ENCODE results near the gene RAP1GDS1. TPM values are rescaled to one million over a fixed set of nuclear protein-coding genes. Genes with fewer than 3 reads are reported as not detected.

The RAP1GDS1 gene
- total and polyA plus RNA-seq, 4 experiments from 2014 or later, result 36.7 to 48.3 (median 43.8) TPM

GRCh38 chr4:98262431-98262830, 1.2 kb downstream of the RAP1GDS1 start:
- Histone ChIP-seq H3K4me3 (ENCODE audit: low read length in 2 of 2) (peak overlapping the region in 1 of 2 donors; percentile 76), H3K36me3 (ENCODE audit: insufficient read depth, low read length) (no peaks in the 10 kb centered on the region), H3K27me3 (ENCODE audit: insufficient read depth, low read length) (no peaks in the 10 kb centered on the region), H3K9me3 (ENCODE audit: control insufficient read depth in 1 of 2, low read length in 2 of 2) (no peaks in the 10 kb centered on the region), H3K4me1 (ENCODE audit: insufficient read depth, low read length) (peaks cover 32% of the 10 kb centered on the region), H3K27ac (ENCODE audit: low read depth, low read length) (peak overlapping the region; percentile 66)
- CTCF ChIA-PET (ENCODE audit: partially characterized antibody), result interaction anchor here (1.0 to 2.9 kb wide), 5 partner anchors 10 to 732 kb away, joined by 3 to 17 read pairs (median 6); partner anchors contain the start of genes METAP1 and STPG2
- POLR2A ChIA-PET (ENCODE audit: partially characterized antibody), result interaction anchor here (0.7 to 5.3 kb wide), 8 partner anchors 8 to 1301 kb away, joined by 3 to 50 read pairs (median 14); partner anchors contain the start of genes EIF4E, STPG2 and TRMT10A
- peak in 3 of 5 donors; percentile 5 to 7 (median 6) for DNase-seq
- intact Hi-C loops (cut with micrococcal nuclease), result loop anchor here (5.0 to 10.0 kb wide), 3 partner anchors 1140 to 1552 kb away; partner anchors contain the start of genes DAPP1 and TRMT10A
- peaks cover 38 to 67% (median 53%) of the 10 kb centered on the region in 4 donors for H3K4me1 Mint-ChIP-seq
- peaks cover 5 to 12% of the 10 kb centered on the region in 2 donors for H3K36me3 Mint-ChIP-seq
- H3K9me3 Mint-ChIP-seq, result peaks cover 0 to 2% (median 0%) of the 10 kb centered on the region in 8 donors
- H3K27me3 Mint-ChIP-seq, result no peaks in the 10 kb centered on the region
- peak overlapping the region; percentile 80 to 98 (median 91) for H3K27ac Mint-ChIP-seq
- H3K4me3 Mint-ChIP-seq, result peak overlapping the region; percentile 89 to 98 (median 96)

GRCh38 chr4:98267498-98267897, 6.3 kb downstream of the RAP1GDS1 start:
- Mint-ChIP-seq H3K9me3 (peaks cover 0 to 3% (median 0%) of the 10 kb centered on the region in 8 donors), H3K4me3 (no peak overlapping the region), H3K27ac (peak overlapping the region in 1 of 7 donors; percentile 10), H3K36me3 (peaks cover 19 to 36% of the 10 kb centered on the region in 2 donors), H3K27me3 (no peaks in the 10 kb centered on the region), H3K4me1 (peaks cover 41 to 62% (median 45%) of the 10 kb centered on the region in 4 donors)
- Histone ChIP-seq H3K4me1 (ENCODE audit: insufficient read depth, low read length) (peaks cover 19% of the 10 kb centered on the region), H3K27ac (ENCODE audit: low read depth, low read length) (no peak overlapping the region), H3K27me3 (ENCODE audit: insufficient read depth, low read length) (no peaks in the 10 kb centered on the region), H3K36me3 (ENCODE audit: insufficient read depth, low read length) (no peaks in the 10 kb centered on the region), H3K4me3 (ENCODE audit: low read length in 2 of 2) (no peak overlapping the region), H3K9me3 (ENCODE audit: control insufficient read depth in 1 of 2, low read length in 2 of 2) (no peaks in the 10 kb centered on the region)
- CTCF ChIA-PET (ENCODE audit: partially characterized antibody), result no interaction called here
- intact Hi-C loops (cut with micrococcal nuclease), result loop anchor here (10.0 kb wide), 1 partner anchor 1547 kb away; the partner anchor contains the start of gene DAPP1
- POLR2A ChIA-PET (ENCODE audit: partially characterized antibody), result no interaction called here
- no peak for DNase-seq

GRCh38 chr4:98275145-98275544, 14.0 kb downstream of the RAP1GDS1 start:
- Histone ChIP-seq H3K36me3 (ENCODE audit: insufficient read depth, low read length) (no peaks in the 10 kb centered on the region), H3K4me1 (ENCODE audit: insufficient read depth, low read length) (no peaks in the 10 kb centered on the region), H3K27me3 (ENCODE audit: insufficient read depth, low read length) (no peaks in the 10 kb centered on the region), H3K27ac (ENCODE audit: low read depth, low read length) (no peak overlapping the region), H3K9me3 (ENCODE audit: control insufficient read depth in 1 of 2, low read length in 2 of 2) (no peaks in the 10 kb centered on the region), H3K4me3 (ENCODE audit: low read length in 2 of 2) (no peak overlapping the region)
- H3K4me1 Mint-ChIP-seq, result peaks cover 12 to 34% (median 25%) of the 10 kb centered on the region in 4 donors
- DNase-seq, result no peak
- no peaks in the 10 kb centered on the region for H3K27me3 Mint-ChIP-seq
- ChIA-PET CTCF (ENCODE audit: partially characterized antibody) (no interaction called here), POLR2A (ENCODE audit: partially characterized antibody) (no interaction called here)
- H3K4me3 Mint-ChIP-seq, result no peak overlapping the region
- intact Hi-C loops (cut with micrococcal nuclease), result no loop called here
- H3K36me3 Mint-ChIP-seq, result peaks cover 24 to 42% of the 10 kb centered on the region in 2 donors
- H3K27ac Mint-ChIP-seq, result no peak overlapping the region
- peaks cover 0 to 19% (median 5%) of the 10 kb centered on the region in 8 donors for H3K9me3 Mint-ChIP-seq

GRCh38 chr4:98283219-98284189, 22.3 kb downstream of the RAP1GDS1 start:
- H3K36me3 Mint-ChIP-seq, result peaks cover 0 to 13% of the 10 kb centered on the region in 2 donors
- ChIA-PET POLR2A (ENCODE audit: partially characterized antibody) (interaction anchor here (0.7 kb wide), 1 partner anchor 33 kb away, joined by 3 read pairs; no protein-coding TSS in a partner anchor), CTCF (ENCODE audit: partially characterized antibody) (interaction anchor here (1.0 to 1.9 kb wide), 3 partner anchors 9 to 140 kb away, joined by 3 to 4 read pairs (median 4); partner anchors contain the start of gene STPG2)
- Histone ChIP-seq H3K27me3 (ENCODE audit: insufficient read depth, low read length) (no peaks in the 10 kb centered on the region), H3K27ac (ENCODE audit: low read depth, low read length) (no peak overlapping the region), H3K36me3 (ENCODE audit: insufficient read depth, low read length) (no peaks in the 10 kb centered on the region), H3K4me3 (ENCODE audit: low read length in 2 of 2) (no peak overlapping the region), H3K4me1 (ENCODE audit: insufficient read depth, low read length) (peaks cover 20% of the 10 kb centered on the region), H3K9me3 (ENCODE audit: control insufficient read depth in 1 of 2, low read length in 2 of 2) (no peaks in the 10 kb centered on the region)
- H3K27ac Mint-ChIP-seq, result peak overlapping the region in 2 of 7 donors; percentile 14
- H3K4me1 Mint-ChIP-seq, result peaks cover 34 to 53% (median 39%) of the 10 kb centered on the region in 4 donors
- H3K27me3 Mint-ChIP-seq, result no peaks in the 10 kb centered on the region
- peak overlapping the region in 2 of 8 donors; percentile 5 to 22 for H3K4me3 Mint-ChIP-seq
- peaks cover 0 to 18% (median 4%) of the 10 kb centered on the region in 8 donors for H3K9me3 Mint-ChIP-seq
- intact Hi-C loops (cut with micrococcal nuclease), result no loop called here
- no peak for DNase-seq

- Histone ChIP-seq H3K27me3 (ENCODE audit: insufficient read depth, low read length) (no peaks in the 10 kb centered on the region), H3K4me3 (ENCODE audit: low read length in 2 of 2) (no peak overlapping the region), H3K4me1 (ENCODE audit: insufficient read depth, low read length) (peaks cover 32% of the 10 kb centered on the region), H3K36me3 (ENCODE audit: insufficient read depth, low read length) (no peaks in the 10 kb centered on the region), H3K27ac (ENCODE audit: low read depth, low read length) (no peak overlapping the region), H3K9me3 (ENCODE audit: control insufficient read depth in 1 of 2, low read length in 2 of 2) (no peaks in the 10 kb centered on the region)
- Mint-ChIP-seq H3K27me3 (no peaks in the 10 kb centered on the region), H3K4me3 (no peak overlapping the region), H3K9me3 (peaks cover 0 to 16% (median 3%) of the 10 kb centered on the region in 8 donors), H3K27ac (peak overlapping the region in 3 of 7 donors; percentile 40 to 59 (median 57)), H3K4me1 (peaks cover 43 to 63% (median 49%) of the 10 kb centered on the region in 4 donors), H3K36me3 (peaks cover 0 to 13% of the 10 kb centered on the region in 2 donors)
- POLR2A ChIA-PET (ENCODE audit: partially characterized antibody), result no interaction called here
- no peak for DNase-seq
- intact Hi-C loops (cut with micrococcal nuclease), result no loop called here
- CTCF ChIA-PET (ENCODE audit: partially characterized antibody), result interaction anchor here (1.0 to 1.9 kb wide), 4 partner anchors 8 to 142 kb away, joined by 3 to 4 read pairs (median 4); partner anchors contain the start of gene STPG2
Observed at GRCh38 chr4:98284640-98285046, 23.5 kb downstream of the RAP1GDS1 start.

- Histone ChIP-seq H3K36me3 (ENCODE audit: insufficient read depth, low read length) (no peaks in the 10 kb centered on the region), H3K27me3 (ENCODE audit: insufficient read depth, low read length) (no peaks in the 10 kb centered on the region), H3K27ac (ENCODE audit: low read depth, low read length) (no peak overlapping the region), H3K4me1 (ENCODE audit: insufficient read depth, low read length) (peaks cover 42% of the 10 kb centered on the region), H3K9me3 (ENCODE audit: control insufficient read depth in 1 of 2, low read length in 2 of 2) (no peaks in the 10 kb centered on the region), H3K4me3 (ENCODE audit: low read length in 2 of 2) (no peak overlapping the region)
- H3K36me3 Mint-ChIP-seq, result peaks cover 0 to 7% of the 10 kb centered on the region in 2 donors
- ChIA-PET POLR2A (ENCODE audit: partially characterized antibody) (no interaction called here), CTCF (ENCODE audit: partially characterized antibody) (no interaction called here)
- H3K4me1 Mint-ChIP-seq, result peaks cover 48 to 74% (median 57%) of the 10 kb centered on the region in 4 donors
- peaks cover 0 to 9% (median 0%) of the 10 kb centered on the region in 8 donors for H3K9me3 Mint-ChIP-seq
- H3K4me3 Mint-ChIP-seq, result no peak overlapping the region
- no peaks in the 10 kb centered on the region for H3K27me3 Mint-ChIP-seq
- intact Hi-C loops (cut with micrococcal nuclease), result no loop called here
- no peak overlapping the region for H3K27ac Mint-ChIP-seq
- DNase-seq, result no peak
Observed at GRCh38 chr4:98285676-98286075, 24.5 kb downstream of the RAP1GDS1 start.

- Histone ChIP-seq H3K27me3 (ENCODE audit: insufficient read depth, low read length) (no peaks in the 10 kb centered on the region), H3K4me1 (ENCODE audit: insufficient read depth, low read length) (peaks cover 53% of the 10 kb centered on the region), H3K9me3 (ENCODE audit: control insufficient read depth in 1 of 2, low read length in 2 of 2) (no peaks in the 10 kb centered on the region), H3K27ac (ENCODE audit: low read depth, low read length) (no peak overlapping the region), H3K4me3 (ENCODE audit: low read length in 2 of 2) (no peak overlapping the region), H3K36me3 (ENCODE audit: insufficient read depth, low read length) (no peaks in the 10 kb centered on the region)
- ChIA-PET POLR2A (ENCODE audit: partially characterized antibody) (no interaction called here), CTCF (ENCODE audit: partially characterized antibody) (no interaction called here)
- peak overlapping the region in 1 of 8 donors; percentile 17 for H3K4me3 Mint-ChIP-seq
- H3K36me3 Mint-ChIP-seq, result no peaks in the 10 kb centered on the region
- H3K4me1 Mint-ChIP-seq, result peaks cover 44 to 68% (median 52%) of the 10 kb centered on the region in 4 donors
- no peak overlapping the region for H3K27ac Mint-ChIP-seq
- peaks cover 0 to 2% (median 0%) of the 10 kb centered on the region in 8 donors for H3K9me3 Mint-ChIP-seq
- no peaks in the 10 kb centered on the region for H3K27me3 Mint-ChIP-seq
- no peak for DNase-seq
- intact Hi-C loops (cut with micrococcal nuclease), result no loop called here
Observed at GRCh38 chr4:98287328-98287727, 26.1 kb downstream of the RAP1GDS1 start.

Data from CD4-positive, alpha-beta memory T cell (primary cell).